ENCODE results near the gene RPN1.

- TF ChIP-seq, protein P1, sequence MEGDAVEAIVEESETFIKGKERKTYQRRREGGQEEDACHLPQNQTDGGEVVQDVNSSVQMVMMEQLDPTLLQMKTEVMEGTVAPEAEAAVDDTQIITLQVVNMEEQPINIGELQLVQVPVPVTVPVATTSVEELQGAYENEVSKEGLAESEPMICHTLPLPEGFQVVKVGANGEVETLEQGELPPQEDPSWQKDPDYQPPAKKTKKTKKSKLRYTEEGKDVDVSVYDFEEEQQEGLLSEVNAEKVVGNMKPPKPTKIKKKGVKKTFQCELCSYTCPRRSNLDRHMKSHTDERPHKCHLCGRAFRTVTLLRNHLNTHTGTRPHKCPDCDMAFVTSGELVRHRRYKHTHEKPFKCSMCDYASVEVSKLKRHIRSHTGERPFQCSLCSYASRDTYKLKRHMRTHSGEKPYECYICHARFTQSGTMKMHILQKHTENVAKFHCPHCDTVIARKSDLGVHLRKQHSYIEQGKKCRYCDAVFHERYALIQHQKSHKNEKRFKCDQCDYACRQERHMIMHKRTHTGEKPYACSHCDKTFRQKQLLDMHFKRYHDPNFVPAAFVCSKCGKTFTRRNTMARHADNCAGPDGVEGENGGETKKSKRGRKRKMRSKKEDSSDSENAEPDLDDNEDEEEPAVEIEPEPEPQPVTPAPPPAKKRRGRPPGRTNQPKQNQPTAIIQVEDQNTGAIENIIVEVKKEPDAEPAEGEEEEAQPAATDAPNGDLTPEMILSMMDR (IDR thresholded peaks at IDR 0.05; ENCODE audit: poor library complexity), result no peak
- TF ChIP-seq EZH2phosphoT487 (IDR thresholded peaks at IDR 0.05; ENCODE audit: low read depth, severe bottlenecking, unreplicated experiment) (no peak), EZH2 (IDR thresholded peaks at IDR 0.05; ENCODE audit: borderline replicate concordance) (no peak)
Measured at GRCh38 chr3:128597900-128598299, 52.7 kb downstream of the RPN1 start.
